GM12891 (cell line): ENCODE results near the gene TECTA.

Experiments used
- POLR2A ChIP-seq: IDR thresholded peaks from 2 replicates; pipeline ENCODE4 v1.6.1; 2011; ENCODE audit warnings: low read depth, low read length, control low read depth
- POLR2AphosphoS5 ChIP-seq: IDR thresholded peaks from 2 replicates; pipeline ENCODE4 v1.6.1; 2011; ENCODE audit warnings: low read depth, low read length, control low read depth

- TF ChIP-seq POLR2A (no peak), POLR2AphosphoS5 (no peak)
These were observed 97.4 kb downstream of the TECTA start for GRCh38 chr11:121198491-121198890.
